Rectal smooth muscle tissue (tissue), 1 donor: ENCODE data around the gene CFAP54.
"Not testable (repeated sequence)": the region's sequence is repeated elsewhere in the genome, so short reads cannot be mapped to it uniquely, and the experiment has no call there.

Experiments
- H3K27ac ChIP-seq: one replicate; pipeline ENCODE4 v1.7.0; 2013; ENCODE audit warnings: low read depth, low read length, inconsistent platforms
- H3K27me3 ChIP-seq: one replicate; pipeline ENCODE4 v1.7.0; 2013; ENCODE audit warnings: low read length; ENCODE audit not compliant: control insufficient read depth, insufficient read depth
- H3K36me3 ChIP-seq: one replicate; pipeline ENCODE4 v1.7.0; 2013; ENCODE audit warnings: low read length; ENCODE audit not compliant: control insufficient read depth, insufficient read depth
- H3K4me1 ChIP-seq: one replicate; pipeline ENCODE4 v1.7.0; 2013; ENCODE audit warnings: low read length; ENCODE audit not compliant: control insufficient read depth, insufficient read depth
- H3K4me3 ChIP-seq: one replicate; pipeline ENCODE4 v1.7.0; 2013; ENCODE audit warnings: low read length
- H3K9ac ChIP-seq: one replicate; pipeline ENCODE4 v1.7.0; 2013; ENCODE audit warnings: low read length

Gene CFAP54

DNA sequence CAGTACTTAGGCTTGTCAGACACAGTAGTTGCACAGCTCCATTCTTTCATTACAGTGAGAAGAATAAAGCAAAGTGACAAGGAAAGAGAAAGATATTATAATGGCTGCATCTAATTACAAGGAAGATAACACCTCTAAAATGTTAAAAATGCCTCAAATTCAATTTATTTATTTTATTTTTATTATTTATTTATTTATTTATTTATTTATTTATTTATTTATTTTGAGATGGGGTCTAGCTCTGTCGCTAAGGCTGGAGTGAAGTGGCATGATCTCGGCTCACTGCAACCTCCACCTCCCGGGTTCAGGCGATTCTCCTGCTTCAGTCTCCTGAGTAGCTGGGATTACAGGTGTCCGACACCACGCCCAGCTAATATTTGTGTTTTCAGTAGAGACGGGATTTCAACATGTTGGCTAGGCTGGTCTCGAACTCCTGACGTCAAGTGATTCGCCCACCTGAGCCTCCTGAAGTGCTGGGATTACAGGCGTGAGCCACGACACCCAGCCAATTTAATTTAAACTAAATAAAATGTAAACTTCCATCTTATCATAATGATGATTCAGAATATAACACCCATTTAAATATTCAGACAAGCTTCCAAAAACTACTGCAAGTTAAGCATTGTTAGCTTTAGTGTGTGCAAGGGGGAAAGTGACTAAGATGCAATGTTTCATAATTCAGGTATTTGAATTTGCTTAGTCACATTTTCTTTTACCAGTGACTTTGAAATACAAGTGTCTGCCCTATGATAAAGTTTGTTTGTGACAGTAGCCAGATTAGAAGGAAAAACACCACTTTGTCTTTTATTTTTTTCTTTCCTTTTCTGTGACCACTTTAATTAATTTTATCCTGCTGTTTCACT lies 2.4 kb upstream of the CFAP54 start:
- Histone ChIP-seq H3K27ac (no peak overlapping the region), H3K4me3 (no peak overlapping the region), H3K27me3 (no peaks in the 10 kb centered on the region), H3K9ac (no peak overlapping the region), H3K36me3 (no peaks in the 10 kb centered on the region), H3K4me1 (peaks cover 7% of the 10 kb centered on the region)

DNA sequence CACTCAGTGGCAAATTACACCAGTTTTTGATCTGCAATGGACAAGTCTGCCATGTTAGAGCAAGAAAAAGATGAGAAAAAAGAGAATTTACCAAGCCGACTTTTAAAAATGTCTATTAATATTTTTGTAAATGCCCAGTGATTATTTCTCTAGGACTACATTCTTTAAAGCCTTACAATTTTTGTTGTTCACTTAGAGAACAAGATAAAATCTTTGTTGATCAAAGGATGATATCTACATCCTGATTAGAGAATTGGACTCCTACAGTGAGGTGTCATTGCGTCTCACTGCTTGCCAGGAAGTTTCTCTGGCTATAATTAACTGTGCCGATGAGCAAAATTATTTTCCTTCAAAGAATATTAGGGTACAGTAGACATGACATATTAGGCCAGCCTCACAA lies 1.7 kb upstream of the CFAP54 start:
- H3K9ac ChIP-seq: no peak overlapping the region
- no peak overlapping the region for H3K27ac ChIP-seq
- H3K4me3 ChIP-seq: no peak overlapping the region
- H3K36me3 ChIP-seq: no peaks in the 10 kb centered on the region
- H3K4me1 ChIP-seq: peaks cover 7% of the 10 kb centered on the region
- no peaks in the 10 kb centered on the region for H3K27me3 ChIP-seq

DNA sequence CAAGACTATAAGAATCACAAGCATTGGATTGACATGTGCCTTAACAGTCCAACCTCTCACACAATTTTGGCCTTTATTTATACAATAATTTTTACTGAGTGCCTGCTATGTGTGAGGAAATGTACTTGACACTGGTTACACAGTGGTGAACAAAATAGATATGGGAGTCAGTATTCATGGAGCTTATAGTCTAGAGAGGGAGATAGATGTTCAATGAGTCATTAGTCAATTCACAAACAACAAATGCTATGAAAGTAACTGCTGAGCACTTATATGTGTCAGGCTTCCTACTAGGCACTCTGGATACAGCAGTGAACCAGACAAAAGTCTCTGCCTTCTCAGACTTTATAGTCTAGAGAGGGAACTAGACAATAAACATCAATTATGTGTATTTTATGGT lies 3.7 kb downstream of the CFAP54 start:
- H3K4me3 ChIP-seq: no peak overlapping the region
- no peak overlapping the region for H3K9ac ChIP-seq
- H3K4me1 ChIP-seq: peaks cover 7% of the 10 kb centered on the region
- H3K36me3 ChIP-seq: no peaks in the 10 kb centered on the region
- no peak overlapping the region for H3K27ac ChIP-seq
- H3K27me3 ChIP-seq: no peaks in the 10 kb centered on the region

DNA sequence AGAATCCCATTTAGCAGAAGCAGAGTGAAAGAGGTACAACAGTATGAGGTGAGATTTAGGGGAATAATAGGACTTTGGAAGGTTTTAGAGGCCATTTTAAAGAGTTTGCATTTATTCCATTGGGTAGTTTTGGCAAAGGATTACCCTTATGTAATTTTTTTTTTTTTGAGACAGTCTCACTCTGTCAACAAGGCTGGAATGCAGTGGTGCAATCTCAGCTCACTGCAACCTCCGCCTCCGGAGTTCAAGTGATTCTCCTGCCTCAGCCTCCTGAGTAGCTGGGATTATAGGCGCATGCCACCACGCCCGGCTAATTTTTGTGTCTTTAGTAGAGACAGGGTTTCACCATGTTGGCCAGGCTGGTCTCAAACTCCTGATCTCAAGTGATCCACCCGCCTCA lies 4.8 kb downstream of the CFAP54 start:
- H3K36me3 ChIP-seq, H3K27me3 ChIP-seq, H3K4me1 ChIP-seq, H3K9ac ChIP-seq, H3K27ac ChIP-seq, H3K4me3 ChIP-seq: not testable (repeated sequence)

DNA sequence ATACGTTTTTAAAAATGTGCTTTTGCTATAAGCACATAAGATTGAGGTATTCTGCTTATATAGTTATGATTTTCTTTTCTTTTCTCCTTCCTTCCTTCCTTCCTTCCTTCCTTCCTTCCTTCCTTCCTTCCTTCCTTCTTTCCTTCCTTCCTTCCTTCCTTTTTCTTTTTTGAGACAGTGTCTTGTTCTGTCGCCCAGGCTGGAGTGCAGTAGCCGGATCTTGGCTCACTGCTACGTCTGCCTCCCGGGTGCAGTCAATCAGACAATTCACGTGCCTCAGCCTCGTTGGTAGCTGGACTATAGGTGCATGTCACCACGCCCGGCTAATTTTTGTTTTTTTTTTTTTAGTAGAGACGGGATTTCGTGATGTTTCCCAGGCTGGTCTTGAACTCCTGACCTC lies 5.8 kb downstream of the CFAP54 start:
- Histone ChIP-seq H3K36me3 (no peaks in the 10 kb centered on the region), H3K4me3 (no peak overlapping the region), H3K9ac (no peak overlapping the region), H3K27me3 (no peaks in the 10 kb centered on the region), H3K4me1 (no peaks in the 10 kb centered on the region), H3K27ac (no peak overlapping the region)

DNA sequence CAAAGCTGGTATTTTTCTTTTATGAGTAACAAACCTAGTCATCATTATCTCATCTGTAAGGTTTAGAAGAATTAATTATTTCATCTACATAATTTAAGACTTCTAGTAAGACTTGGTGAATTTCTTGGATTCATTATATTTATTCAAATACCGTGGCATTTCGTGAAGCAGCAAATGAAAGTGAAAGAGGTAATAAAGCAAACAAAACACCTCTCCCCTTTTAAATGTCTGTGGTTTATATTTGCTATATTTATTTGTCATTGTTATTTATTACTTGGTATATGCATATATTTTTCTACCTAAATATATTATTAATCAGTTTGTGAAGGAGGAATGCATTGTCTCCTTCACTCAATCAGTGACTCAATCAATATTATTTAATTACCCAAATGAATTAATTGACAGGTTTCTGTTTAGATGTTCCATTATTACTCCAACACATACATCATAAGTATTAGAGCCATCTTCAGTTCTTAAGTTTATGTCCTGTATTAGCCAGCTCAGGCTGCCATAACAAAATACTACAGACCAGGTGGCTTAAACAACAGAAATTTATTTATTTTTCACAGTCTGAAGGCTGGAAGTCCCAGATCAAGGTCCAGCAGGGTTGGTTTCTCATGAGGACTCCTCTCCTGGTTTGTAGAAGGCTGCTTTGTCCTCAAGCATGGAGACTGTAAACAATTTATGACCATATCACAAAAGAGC lies 6.6 kb downstream of the CFAP54 start:
- H3K27ac ChIP-seq: no peak overlapping the region
- H3K27me3 ChIP-seq: no peaks in the 10 kb centered on the region
- H3K4me1 ChIP-seq: no peaks in the 10 kb centered on the region

DNA sequence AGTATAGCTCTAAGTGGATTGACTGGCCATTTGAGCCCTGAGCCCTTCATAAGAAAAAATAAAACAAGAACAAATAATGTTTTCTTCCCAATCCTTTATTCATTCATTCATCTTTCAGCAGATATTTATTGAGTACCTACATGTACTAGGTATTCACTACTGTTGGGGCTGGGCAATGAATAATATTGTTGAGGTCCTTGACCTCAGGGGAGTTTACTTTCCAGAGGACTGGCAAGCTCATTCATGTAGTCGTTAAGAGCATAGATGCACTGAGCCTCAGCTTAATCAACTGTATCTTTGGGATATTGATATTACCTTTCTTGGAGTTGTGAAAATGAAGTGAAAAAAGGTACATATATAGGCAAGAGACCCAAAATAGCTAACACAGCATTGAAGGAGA lies 7.6 kb downstream of the CFAP54 start:
- Histone ChIP-seq H3K27ac (no peak overlapping the region), H3K36me3 (no peaks in the 10 kb centered on the region), H3K9ac (no peak overlapping the region), H3K4me1 (no peaks in the 10 kb centered on the region), H3K4me3 (no peak overlapping the region), H3K27me3 (no peaks in the 10 kb centered on the region)

More for the DNA sequence above, 6.6 kb downstream of the CFAP54 start:
- Histone ChIP-seq H3K4me3 (no peak overlapping the region), H3K36me3 (no peaks in the 10 kb centered on the region), H3K9ac (no peak overlapping the region)

DNA sequence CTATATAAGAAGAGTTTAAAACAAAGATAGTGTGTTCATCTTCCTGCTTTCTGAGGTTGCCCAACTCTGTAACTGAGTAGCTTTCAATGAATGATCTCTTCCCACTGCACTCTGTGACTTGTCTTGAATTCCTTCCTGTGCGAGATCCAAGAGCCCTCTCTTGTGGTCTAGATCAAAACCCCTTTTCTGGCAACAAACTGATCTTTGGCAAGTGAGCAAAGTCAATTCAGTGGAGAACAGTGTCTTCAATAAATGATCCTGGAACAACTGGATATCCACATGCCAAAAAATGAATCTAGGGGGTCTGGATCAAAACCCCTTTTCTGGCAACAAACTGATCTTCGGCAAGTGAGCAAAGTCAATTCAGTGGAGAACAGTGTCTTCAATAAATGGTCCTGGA lies 8.5 kb downstream of the CFAP54 start:
- Histone ChIP-seq H3K27me3 (no peaks in the 10 kb centered on the region), H3K36me3 (no peaks in the 10 kb centered on the region), H3K4me1 (no peaks in the 10 kb centered on the region), H3K9ac (no peak overlapping the region), H3K27ac (no peak overlapping the region), H3K4me3 (no peak overlapping the region)

DNA sequence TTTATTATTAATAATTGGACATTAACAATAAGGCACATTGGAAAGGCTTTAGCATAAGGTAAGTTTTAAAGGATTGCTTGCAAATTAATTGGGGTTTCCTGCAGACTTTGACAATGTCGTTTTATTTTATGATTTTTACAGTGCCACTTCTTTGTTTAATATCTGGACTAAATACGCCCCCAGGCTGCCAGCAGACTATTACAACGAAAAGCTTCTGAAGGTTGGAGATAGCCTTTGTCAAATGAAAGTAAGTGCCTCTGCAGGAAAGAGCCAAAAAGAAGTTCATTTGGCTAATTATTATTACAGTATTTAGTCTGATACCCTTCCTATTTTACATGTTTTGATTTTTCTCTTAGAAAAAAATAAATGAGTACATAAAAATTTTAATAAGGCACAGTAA lies 11.3 kb downstream of the CFAP54 start:
- no peaks in the 10 kb centered on the region for H3K36me3 ChIP-seq
- H3K27ac ChIP-seq: no peak overlapping the region
- H3K4me1 ChIP-seq: no peaks in the 10 kb centered on the region
- H3K4me3 ChIP-seq: no peak overlapping the region
- no peak overlapping the region for H3K9ac ChIP-seq
- no peaks in the 10 kb centered on the region for H3K27me3 ChIP-seq

DNA sequence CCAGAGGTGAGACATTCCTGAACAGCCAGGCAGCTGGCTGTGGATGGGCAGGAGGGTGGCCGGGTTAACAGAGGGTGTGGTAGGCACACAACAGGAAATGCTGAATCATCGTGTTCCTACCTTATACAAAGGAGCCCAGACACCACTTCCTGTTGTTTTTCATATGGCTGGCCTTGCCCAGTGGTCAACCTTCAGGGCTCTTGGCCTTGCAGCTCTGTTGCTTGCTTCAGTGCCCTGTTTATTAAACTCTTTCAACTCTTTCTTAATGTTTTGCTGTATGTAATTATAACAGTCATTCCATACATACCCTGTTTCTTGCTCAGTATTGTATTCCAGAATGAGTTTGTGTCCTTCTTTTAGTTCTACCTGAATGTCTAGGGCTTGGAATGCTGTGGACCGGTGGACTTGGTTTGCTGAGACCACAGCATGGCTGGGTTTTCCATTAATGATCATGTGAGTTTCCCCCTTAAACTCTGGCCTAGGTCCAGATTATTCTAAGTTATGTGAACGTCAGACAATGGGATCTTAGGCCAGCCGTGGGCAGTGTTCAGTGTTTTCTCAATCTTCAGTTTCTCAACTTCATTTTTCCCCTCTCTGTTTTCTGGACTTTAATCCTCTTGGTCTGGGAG lies 11.9 kb downstream of the CFAP54 start:
- no peaks in the 10 kb centered on the region for H3K4me1 ChIP-seq
- no peak overlapping the region for H3K4me3 ChIP-seq
- H3K9ac ChIP-seq: no peak overlapping the region
- H3K27me3 ChIP-seq: no peaks in the 10 kb centered on the region
- no peak overlapping the region for H3K27ac ChIP-seq
- H3K36me3 ChIP-seq: no peaks in the 10 kb centered on the region

DNA sequence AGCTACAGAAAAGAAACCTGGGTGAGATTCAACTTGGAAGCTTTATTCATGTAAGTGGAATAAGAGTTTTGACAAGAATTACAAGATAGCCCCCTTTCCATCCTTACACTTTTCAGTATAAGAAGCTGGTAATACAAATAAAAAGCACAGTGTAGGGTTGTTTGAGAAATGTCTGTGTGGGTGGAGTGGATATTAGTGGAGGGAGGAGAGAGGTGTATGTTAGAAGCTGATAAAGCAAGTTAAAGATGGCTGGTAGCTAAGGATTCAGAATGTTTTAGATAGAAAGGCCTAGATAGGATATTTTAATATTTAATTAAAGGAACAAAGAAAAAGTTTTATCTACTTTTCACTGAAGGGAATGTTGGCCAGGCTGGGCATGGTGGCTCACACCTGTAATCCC lies 12.5 kb downstream of the CFAP54 start:
- Histone ChIP-seq H3K4me3 (no peak overlapping the region), H3K27me3 (no peaks in the 10 kb centered on the region), H3K36me3 (no peaks in the 10 kb centered on the region), H3K9ac (no peak overlapping the region), H3K27ac (no peak overlapping the region), H3K4me1 (no peaks in the 10 kb centered on the region)

DNA sequence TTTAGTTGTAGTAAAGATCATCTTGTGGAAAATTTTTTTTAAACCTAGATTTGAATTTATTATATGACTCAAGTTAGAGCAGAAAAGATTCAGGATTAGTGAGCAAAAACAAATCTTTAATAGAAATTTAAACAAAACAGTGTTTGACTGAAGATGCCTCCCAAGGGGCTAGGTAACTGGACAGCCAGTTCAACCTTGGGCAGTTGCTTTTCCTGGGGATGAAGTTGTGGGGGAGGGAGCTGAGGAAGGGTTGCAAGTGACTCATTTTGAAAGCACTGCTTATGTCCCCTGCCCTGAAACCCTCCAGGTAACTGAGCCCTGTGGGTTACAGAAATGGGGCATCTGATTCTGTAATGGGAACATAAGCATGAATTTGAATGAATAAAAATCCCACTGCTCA lies 13.1 kb downstream of the CFAP54 start:
- H3K4me1 ChIP-seq: no peaks in the 10 kb centered on the region
- no peak overlapping the region for H3K4me3 ChIP-seq
- no peak overlapping the region for H3K9ac ChIP-seq
- H3K36me3 ChIP-seq: no peaks in the 10 kb centered on the region
- H3K27ac ChIP-seq: no peak overlapping the region
- H3K27me3 ChIP-seq: no peaks in the 10 kb centered on the region
